ENCODE results near the gene NCOR1.

DNA sequence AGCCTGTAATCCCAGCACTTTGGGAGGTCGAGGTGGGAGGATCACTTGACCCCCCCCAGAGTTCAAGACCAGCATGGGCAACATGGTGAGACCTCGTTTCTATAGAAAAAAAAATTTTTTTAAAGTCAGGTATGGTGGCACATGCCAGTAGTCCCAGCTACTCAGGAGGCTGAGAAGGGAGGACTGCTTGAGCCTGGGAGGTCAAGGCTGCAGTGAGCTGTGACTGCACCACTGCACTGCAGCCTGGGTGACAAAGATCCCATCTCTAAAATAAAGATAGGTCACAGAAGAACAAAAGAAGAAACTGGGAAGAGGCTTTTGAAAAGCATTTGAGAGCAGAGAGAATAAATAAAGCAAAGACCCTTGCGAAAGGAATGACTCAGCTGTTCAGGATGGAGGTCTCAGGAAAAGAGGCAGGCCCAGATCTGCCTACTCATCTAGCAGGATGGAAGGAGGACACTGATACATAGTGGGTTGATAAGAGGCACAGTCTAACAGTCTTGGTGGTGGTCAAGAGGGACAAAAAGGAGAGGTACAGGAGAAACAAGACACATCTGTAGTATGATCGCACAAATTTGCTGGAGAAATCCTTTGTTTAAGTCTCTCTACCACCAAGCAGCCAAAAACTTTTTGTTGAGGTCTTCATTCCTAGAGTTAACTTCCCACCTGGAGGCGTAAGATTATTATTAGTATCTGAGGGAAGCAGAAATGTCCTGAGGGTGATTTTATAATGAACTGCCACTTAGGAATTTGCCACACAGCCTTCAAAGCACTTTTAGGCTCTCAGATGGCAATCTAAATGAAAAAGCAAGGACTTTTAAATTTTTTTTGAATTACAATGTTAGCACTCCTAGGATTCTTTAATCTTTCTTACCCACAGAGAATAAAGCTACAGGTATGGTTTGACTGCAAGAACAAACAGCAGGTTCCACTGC lies 233.4 kb downstream of the NCOR1 start:
- TF ChIP-seq, protein P1, sequence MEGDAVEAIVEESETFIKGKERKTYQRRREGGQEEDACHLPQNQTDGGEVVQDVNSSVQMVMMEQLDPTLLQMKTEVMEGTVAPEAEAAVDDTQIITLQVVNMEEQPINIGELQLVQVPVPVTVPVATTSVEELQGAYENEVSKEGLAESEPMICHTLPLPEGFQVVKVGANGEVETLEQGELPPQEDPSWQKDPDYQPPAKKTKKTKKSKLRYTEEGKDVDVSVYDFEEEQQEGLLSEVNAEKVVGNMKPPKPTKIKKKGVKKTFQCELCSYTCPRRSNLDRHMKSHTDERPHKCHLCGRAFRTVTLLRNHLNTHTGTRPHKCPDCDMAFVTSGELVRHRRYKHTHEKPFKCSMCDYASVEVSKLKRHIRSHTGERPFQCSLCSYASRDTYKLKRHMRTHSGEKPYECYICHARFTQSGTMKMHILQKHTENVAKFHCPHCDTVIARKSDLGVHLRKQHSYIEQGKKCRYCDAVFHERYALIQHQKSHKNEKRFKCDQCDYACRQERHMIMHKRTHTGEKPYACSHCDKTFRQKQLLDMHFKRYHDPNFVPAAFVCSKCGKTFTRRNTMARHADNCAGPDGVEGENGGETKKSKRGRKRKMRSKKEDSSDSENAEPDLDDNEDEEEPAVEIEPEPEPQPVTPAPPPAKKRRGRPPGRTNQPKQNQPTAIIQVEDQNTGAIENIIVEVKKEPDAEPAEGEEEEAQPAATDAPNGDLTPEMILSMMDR (conservative IDR thresholded peaks at IDR 0.05), result no peak
- no peak for TF ChIP-seq ZFX (IDR thresholded peaks at IDR 0.05)

All from C4-2B (cell line).